GDM1 (cell line): ENCODE measurements around the gene DHRS11.

Experiments
- DNase-seq: peaks from one replicate; lab custom pipeline; 2025; lab: John Stamatoyannopoulos, UW

DHRS11 gene

GRCh38 chr17:36591434-36592315 is at the start of gene DHRS11:
TSS of gene DHRS11 (plus strand) at chr17:36591879. CDS start at chr17:36592010, 131 bp downstream.
- DNase-seq, result peak; percentile 54

DNA sequence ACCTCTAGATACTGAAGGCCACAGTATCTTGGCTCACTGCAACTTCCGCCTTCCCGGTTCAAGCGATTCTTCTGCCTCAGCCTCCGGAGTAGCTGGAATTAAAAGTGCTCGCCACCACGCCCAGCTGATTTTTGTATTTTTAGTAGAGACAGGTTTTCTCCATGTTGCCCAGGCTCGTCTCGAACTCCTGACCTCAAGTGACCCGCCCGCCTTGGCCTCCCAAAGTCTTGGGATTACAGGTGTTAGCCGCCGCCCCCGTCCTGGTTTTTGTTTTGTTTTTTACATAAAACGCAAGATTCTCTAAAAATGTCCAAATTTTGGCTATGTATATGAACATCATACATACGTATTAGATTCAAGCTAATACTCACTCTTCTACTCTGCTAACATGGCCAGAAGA is 48.9 kb upstream of the DHRS11 start:
- DNase-seq, result no peak

DNA sequence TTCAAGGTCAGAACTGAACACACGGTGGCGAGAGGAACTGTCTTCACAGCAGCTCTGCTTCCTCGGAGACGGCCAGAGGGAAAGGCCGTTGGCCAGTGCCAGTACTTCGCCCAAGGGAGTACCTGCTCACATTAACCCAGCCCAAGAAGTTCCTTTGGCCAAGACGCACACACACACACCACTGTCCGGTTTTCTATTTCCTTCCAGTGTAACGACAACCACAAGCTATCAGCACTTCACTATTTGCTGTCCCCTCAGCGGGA is 47.7 kb upstream of the DHRS11 start:
- DNase-seq, result peak; percentile 22

- peak; percentile 89 for DNase-seq
Measured at GRCh38 chr17:36544307-36545076, 47.2 kb upstream of the DHRS11 start, which contains the start of gene GGNBP2. TSS of gene GGNBP2 (plus strand) at chr17:36544919. CDS start at chr17:36545725, 806 bp downstream.

- DNase-seq, result no peak
Measured at GRCh38 chr17:36545077-36545464, 46.6 kb upstream of the DHRS11 start.

DNA sequence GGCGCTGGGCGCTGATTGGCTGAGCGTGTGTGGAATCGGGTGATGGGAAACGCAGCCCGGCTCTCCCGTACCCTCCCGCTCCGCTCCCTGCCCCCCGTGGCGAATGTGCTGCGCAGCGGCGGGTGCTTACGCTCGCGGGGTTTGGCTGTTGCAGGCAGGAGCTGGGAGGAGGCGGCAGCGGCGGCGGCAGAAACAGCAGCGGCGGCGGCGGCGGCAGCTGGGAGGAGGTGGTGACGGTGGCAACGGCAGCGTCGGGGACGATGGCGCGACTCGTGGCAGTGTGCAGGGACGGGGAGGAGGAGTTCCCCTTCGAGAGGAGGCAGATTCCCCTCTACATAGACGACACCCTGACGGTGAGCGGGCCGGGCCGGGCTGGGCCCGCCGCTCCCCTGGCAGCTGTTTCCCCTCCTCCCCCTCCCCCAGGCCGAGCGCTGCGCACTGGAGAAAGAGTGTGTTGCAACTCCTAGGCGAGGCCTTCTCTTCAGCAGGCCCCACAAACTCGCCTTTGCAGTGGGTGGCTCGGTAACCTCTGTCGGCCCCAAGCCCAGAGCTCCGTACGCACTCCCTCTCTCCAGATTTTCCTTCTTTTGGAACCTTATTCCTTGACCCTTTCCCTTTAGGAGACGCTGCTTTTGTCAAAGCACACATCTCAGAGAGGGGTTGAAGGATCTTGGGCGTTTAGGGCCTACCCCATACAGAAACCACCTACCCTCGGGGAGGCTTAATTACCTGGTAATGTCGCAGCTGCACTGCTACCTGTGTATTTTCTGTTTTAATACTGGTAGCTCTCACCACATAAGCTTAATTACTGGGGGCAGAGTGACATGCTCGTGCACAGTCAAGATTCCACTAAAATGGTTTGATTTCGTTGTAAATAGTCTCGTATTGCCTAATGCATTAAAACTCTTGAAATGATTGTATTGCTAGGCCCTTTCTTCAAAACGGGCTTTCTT is 45.9 kb upstream of the DHRS11 start:
- DNase-seq, result peak; percentile 95

DNA sequence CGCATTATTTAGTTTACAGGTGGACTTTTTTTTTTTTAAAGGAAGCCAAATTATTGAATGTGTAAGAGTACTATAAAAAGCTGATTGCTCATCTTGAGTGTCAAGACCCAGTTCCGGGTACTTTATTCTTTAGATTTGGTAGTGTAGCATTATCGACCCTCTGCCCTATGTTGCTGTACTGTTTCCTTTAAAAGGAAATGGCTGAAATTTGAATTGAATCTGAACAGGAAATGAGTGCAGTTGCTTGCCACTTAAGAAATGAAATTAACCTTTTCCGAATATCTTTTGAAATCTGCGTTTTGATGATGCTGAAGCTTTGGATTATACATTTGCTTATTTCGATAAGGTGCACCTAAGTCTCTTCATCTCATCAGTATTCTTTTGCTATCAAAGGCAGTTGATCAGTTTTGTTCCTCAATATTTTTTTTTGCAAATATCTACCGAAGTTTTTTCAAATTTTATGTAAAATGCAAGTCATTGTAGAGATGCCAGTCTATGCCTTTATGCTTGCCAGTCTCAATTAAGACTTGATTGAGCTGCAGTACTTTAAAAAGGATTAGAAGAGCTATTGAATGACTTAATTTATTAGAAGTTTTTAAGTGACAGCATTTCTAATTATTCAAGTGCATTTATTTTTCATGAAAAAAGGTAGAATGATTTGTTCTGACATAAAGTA is 45.1 kb upstream of the DHRS11 start:
- no peak for DNase-seq

- no peak for DNase-seq
Measured at GRCh38 chr17:36547776-36548175, 43.9 kb upstream of the DHRS11 start.

DNA sequence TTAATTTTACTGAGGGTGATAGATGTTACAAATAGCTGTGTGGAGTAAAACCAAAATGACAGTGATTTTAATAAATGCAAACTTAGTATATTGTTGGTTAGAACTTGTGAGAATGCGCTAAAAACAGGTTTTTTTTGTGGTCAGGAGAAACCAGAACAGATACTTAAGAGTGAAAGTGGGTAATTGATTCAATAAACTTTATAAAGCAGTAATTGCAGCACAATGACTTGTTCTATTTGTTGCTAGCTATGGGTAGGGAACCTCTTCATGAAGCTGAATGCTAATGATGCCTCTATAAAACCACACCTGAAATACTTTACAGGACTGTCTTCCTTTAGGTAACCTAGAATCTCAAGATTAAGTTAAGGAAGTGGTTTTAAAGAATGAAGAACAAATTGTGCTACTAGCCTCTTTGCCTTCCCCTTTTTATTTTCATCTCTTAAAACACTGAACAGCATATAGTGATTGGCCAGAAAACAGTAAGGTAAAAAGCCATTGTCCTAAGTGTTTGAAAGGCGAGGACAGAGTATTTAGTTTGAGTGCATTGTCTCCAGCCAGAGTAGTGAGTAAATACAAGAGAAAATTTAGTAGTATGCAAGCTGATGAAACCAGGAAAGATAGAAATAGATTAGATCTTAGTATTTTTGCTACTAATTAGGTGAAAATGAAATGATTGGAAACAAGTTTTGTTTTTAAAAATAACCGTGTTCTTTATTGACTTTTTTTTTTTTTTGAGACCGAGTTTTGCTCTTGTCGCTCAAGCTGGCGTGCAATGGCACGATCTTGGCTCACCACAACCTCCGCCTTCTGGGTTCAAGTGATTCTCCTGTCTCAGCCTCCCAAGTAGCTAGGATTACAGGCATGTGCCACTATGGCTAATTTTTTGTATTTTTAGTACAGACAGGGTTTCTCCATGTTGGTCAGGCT is 40.9 kb upstream of the DHRS11 start:
- DNase-seq, result no peak

DNA sequence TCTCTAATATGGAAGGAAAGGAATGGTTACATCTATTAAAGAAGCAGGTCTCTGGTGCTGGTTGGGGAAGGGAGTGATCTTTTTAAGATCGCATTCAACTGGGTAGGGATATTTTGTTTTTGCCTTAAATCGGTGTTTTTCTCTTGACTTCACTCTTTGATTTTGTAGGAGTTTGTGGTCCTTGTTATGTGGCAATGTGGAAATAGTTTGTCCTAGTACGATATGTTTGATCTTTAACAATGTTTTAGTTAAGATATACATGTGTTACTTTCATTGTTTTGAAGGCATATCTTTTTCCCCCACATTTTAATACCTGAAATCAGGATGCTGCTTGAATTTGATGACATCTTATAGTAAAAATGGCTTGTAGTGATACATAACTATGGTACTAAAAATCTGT is 38.2 kb upstream of the DHRS11 start:
- no peak for DNase-seq

DNA sequence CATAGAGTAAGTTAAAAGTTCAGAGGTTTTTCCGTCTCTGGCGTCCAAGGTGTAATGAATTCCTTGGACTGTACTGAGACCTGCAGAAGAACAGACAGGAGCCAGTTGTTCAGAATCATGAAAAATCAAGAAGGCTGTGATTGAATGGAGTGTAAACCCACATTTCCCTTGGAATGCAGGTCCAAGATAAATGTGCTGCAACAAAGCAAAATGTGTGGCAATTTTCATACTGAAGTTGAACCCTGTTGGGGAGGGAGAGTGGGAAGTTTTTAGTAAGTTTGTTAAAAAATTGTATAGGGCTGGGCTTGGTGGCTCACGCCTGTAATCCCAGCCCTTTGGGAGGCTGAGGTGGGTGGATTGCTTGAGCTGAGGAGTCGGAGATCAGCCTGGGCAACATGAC is 25.6 kb upstream of the DHRS11 start:
- no peak for DNase-seq

DNA sequence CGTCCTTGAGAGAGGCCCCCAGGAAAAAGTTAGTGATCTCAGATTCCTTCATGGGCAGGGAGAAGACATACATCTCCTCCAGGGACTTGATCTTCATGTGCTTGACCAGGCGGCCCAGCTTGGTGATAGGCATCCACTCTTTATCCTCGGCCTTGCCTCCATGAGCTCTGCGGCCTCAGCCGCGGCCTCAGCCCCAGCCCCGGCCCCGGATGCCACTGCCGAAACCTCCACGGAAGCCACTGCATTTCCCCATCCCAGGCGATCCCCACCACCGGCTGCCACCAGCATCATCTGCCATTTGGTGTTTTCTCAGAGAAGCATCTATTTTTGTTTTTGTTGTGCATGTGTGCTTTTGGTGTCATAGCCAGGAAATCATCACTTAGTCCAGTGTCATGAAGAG is 16.7 kb upstream of the DHRS11 start:
- DNase-seq, result no peak

DNA sequence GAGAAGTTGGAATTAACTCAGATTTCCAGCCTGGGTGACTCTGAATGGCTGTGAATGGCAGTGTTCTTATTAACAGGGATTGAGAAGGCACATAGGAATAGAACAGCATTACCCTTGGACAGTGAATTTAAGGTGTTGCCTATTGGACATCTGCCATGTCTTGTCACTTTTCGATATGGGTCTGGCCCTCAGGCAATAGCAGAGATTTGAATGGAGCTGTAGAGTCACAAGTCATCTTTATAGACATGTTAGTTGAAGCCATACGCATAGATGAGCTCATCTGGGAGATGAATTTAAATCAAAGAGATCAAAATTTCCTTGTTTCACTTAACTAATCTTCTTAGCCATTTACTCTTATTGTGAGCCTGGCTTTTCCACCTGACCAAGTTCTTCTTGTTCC is 14.9 kb upstream of the DHRS11 start:
- DNase-seq, result no peak

GRCh38 chr17:36578671-36579070 is 13.0 kb upstream of the DHRS11 start:
- DNase-seq, result no peak

- no peak for DNase-seq
Measured at GRCh38 chr17:36583787-36584186, 7.9 kb upstream of the DHRS11 start.

DNA sequence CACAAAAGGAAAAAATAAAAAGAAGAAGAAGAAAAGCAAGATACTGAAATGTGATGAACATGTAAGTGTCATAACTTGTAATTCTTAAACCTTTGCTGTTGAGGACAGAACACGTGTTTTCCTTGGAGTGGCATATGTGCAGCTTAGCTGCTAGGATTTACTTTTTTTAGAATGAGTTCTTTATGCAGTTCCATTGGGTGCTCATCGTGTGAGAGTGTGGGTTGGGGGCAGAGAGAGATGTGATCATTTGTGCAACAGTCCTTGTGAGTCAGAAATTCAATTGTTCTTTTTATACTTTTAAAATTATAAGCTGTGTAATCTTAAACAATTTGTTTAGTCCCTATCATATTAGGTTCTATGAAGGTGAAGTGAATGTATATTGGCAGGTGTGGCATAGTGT is 5.5 kb upstream of the DHRS11 start:
- DNase-seq, result no peak

GRCh38 chr17:36590082-36590481 is 1.6 kb upstream of the DHRS11 start:
- no peak for DNase-seq

GRCh38 chr17:36592316-36592715 is 637 bp downstream of the DHRS11 start:
- no peak for DNase-seq

- DNase-seq, result no peak
Measured at GRCh38 chr17:36592716-36593321, 1.1 kb downstream of the DHRS11 start.

- DNase-seq, result no peak
Measured at GRCh38 chr17:36593656-36594316, 2.1 kb downstream of the DHRS11 start.
